K562 (cell line): Measurements from ENCODE around the gene NUAK1.

Experiments used
- CUX1 ChIP-seq: fragments of 200-800 bp; sonication (Bioruptor generic); IDR thresholded peaks from 2 replicates; pipeline ENCODE4 v1.6.1; 2016; ENCODE audit warnings: missing genetic modification characterization, missing compliant biosample characterization
- KLF13 ChIP-seq: fragments of 450-650 bp; IDR thresholded peaks from 2 replicates; pipeline ENCODE4 v1.6.1; 2016; ENCODE audit warnings: missing genetic modification characterization, low read depth, mild to moderate bottlenecking, missing compliant biosample characterization, moderate library complexity, borderline replicate concordance
- RAD21 ChIP-seq, 2 experiments: fragments of 250-450 bp in 1 of 2; fragments of 450-650 bp in 1 of 2; sonication (Bioruptor Pico) in 1 of 2; formaldehyde crosslinking in 1 of 2; IDR thresholded peaks in 1 of 2; conservative IDR thresholded peaks in 1 of 2; 2 replicates each; pipeline versions ENCODE4 v1.4.0 to v1.8.0; 2020 to 2022; ENCODE audit warnings: mild to moderate bottlenecking in 2 of 2, moderate library complexity in 1 of 2
- YY1 ChIP-seq, 3 experiments: IDR thresholded peaks; 2 replicates each; pipeline ENCODE4 v1.6.1; 2011; ENCODE audit warnings: low read length in 2 of 3, mild to moderate bottlenecking in 2 of 3, moderate library complexity in 2 of 3, borderline replicate concordance in 1 of 3, control low read depth in 1 of 3, low read depth in 1 of 3; ENCODE audit not compliant: insufficient read depth in 3 of 3, insufficient replicate concordance in 2 of 3, control insufficient read depth in 1 of 3, insufficient read length in 1 of 3; ENCODE audit errors: extremely low read depth in 1 of 3
- ZNF175 ChIP-seq: fragments of 200-800 bp; sonication (Bioruptor generic); IDR thresholded peaks from 2 replicates; pipeline ENCODE4 v1.6.1; 2016; ENCODE audit warnings: low read depth, mild to moderate bottlenecking, missing genetic modification characterization, missing compliant biosample characterization
- ZNF507 ChIP-seq: conservative IDR thresholded peaks from 2 replicates; pipeline ENCODE4 v1.6.1; 2017; ENCODE audit warnings: missing genetic modification characterization, missing compliant biosample characterization
- TF ChIP-seq, protein P1 (sequence below): fragments of 150-350 bp; conservative IDR thresholded peaks from 2 replicates; pipeline ENCODE4 v1.6.1; 2014; ENCODE audit warnings: low read length
- TF ChIP-seq, protein P2 (sequence below): fragments of 250-450 bp; sonication (Bioruptor Pico); IDR thresholded peaks from 2 replicates; pipeline ENCODE4 v1.5.0; 2021; ENCODE audit warnings: mild to moderate bottlenecking, borderline replicate concordance
- TF ChIP-seq, protein P3 (sequence below): fragments of 450-650 bp; conservative IDR thresholded peaks from 2 replicates; pipeline ENCODE4 v1.6.1; 2016; ENCODE audit warnings: missing genetic modification characterization, low read depth, mild to moderate bottlenecking, control low read depth, missing compliant biosample characterization

DNA sequence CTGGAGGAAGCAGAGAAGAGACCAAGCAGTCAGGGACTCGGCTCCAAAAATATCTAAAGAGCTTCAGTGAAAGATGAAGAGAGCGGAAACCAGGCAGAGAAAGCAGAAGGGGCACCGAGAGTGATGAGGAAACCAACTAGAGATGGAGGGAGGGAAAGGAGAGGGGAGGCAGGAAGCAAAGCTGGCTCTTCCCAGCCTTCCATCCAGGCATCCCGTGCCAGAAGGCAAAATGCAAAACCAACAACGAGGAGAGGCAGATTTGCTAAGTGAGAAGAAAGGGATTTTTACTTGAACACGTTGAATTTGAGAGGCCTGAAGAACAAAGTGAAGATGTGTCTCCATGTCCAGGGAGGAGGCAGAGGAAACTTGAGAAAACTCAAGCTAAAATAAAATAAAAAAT is 90.1 kb downstream of the NUAK1 start:
- TF ChIP-seq ZNF175 (CRISPR knock-in tag) = no peak
- no peak for TF ChIP-seq ZNF507 (tag)
- no peak for TF ChIP-seq YY1 (IDR thresholded peaks at IDR 0.05; ENCODE audit: borderline replicate concordance in 1 of 3, control insufficient read depth in 1 of 3, extremely low read depth in 1 of 3, insufficient read depth in 3 of 3, insufficient read length in 1 of 3, insufficient replicate concordance in 2 of 3, low read depth in 1 of 3, low read length in 2 of 3)
- TF ChIP-seq CUX1 (CRISPR knock-in tag) = no peak
- TF ChIP-seq, protein P1, sequence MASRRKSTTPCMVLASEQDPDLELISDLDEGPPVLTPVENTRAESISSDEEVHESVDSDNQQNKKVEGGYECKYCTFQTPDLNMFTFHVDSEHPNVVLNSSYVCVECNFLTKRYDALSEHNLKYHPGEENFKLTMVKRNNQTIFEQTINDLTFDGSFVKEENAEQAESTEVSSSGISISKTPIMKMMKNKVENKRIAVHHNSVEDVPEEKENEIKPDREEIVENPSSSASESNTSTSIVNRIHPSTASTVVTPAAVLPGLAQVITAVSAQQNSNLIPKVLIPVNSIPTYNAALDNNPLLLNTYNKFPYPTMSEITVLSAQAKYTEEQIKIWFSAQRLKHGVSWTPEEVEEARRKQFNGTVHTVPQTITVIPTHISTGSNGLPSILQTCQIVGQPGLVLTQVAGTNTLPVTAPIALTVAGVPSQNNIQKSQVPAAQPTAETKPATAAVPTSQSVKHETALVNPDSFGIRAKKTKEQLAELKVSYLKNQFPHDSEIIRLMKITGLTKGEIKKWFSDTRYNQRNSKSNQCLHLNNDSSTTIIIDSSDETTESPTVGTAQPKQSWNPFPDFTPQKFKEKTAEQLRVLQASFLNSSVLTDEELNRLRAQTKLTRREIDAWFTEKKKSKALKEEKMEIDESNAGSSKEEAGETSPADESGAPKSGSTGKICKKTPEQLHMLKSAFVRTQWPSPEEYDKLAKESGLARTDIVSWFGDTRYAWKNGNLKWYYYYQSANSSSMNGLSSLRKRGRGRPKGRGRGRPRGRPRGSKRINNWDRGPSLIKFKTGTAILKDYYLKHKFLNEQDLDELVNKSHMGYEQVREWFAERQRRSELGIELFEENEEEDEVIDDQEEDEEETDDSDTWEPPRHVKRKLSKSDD = no peak
- no peak for TF ChIP-seq KLF13
- TF ChIP-seq RAD21 (CRISPR knock-in tag; conservative IDR thresholded peaks at IDR 0.05 in 1 of 2, IDR thresholded peaks at IDR 0.05 in 1 of 2) = no peak
- TF ChIP-seq, protein P2, sequence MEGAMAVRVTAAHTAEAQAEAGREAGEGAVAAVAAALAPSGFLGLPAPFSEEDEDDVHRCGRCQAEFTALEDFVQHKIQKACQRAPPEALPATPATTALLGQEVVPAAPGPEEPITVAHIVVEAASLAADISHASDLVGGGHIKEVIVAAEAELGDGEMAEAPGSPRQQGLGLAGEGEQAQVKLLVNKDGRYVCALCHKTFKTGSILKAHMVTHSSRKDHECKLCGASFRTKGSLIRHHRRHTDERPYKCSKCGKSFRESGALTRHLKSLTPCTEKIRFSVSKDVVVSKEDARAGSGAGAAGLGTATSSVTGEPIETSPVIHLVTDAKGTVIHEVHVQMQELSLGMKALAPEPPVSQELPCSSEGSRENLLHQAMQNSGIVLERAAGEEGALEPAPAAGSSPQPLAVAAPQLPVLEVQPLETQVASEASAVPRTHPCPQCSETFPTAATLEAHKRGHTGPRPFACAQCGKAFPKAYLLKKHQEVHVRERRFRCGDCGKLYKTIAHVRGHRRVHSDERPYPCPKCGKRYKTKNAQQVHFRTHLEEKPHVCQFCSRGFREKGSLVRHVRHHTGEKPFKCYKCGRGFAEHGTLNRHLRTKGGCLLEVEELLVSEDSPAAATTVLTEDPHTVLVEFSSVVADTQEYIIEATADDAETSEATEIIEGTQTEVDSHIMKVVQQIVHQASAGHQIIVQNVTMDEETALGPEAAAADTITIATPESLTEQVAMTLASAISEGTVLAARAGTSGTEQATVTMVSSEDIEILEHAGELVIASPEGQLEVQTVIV = no peak
- TF ChIP-seq, protein P3, sequence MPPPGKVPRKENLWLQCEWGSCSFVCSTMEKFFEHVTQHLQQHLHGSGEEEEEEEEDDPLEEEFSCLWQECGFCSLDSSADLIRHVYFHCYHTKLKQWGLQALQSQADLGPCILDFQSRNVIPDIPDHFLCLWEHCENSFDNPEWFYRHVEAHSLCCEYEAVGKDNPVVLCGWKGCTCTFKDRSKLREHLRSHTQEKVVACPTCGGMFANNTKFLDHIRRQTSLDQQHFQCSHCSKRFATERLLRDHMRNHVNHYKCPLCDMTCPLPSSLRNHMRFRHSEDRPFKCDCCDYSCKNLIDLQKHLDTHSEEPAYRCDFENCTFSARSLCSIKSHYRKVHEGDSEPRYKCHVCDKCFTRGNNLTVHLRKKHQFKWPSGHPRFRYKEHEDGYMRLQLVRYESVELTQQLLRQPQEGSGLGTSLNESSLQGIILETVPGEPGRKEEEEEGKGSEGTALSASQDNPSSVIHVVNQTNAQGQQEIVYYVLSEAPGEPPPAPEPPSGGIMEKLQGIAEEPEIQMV = no peak
